Measurements from ENCODE around the gene RASA4. TPM values are rescaled to one million over a fixed set of nuclear protein-coding genes. Genes with fewer than 3 reads are reported as not detected.
"Not testable (repeated sequence)": the region's sequence is repeated elsewhere in the genome, so short reads cannot be mapped to it uniquely, and the experiment has no call there.

RASA4 gene
- polyA plus RNA-seq (2013): 61.6 TPM

- H3K9me3 ChIP-seq (ENCODE audit: control extremely low read depth in 1 of 5, control insufficient read depth in 4 of 5, insufficient read depth in 2 of 5, low read depth in 1 of 5, low read length in 4 of 5); H3K27me3 ChIP-seq (replicated peaks in 2 of 5; ENCODE audit: control insufficient read depth in 4 of 5, insufficient read depth in 5 of 5, low read length in 4 of 5); H3K27ac ChIP-seq (ENCODE audit: insufficient read depth in 1 of 2, low read depth in 1 of 2, low read length in 2 of 2, poor library complexity in 1 of 2, severe bottlenecking in 2 of 2); CTCF ChIA-PET; H3K36me3 ChIP-seq (ENCODE audit: control insufficient read depth in 4 of 4, insufficient read depth in 4 of 4, low read length in 3 of 4); H3K4me1 ChIP-seq (ENCODE audit: control extremely low read depth in 1 of 4, control insufficient read depth in 4 of 4, insufficient read depth in 4 of 4, low read length in 3 of 4); POLR2A ChIA-PET: not testable (repeated sequence)
- WGBS (ENCODE audit: insufficient coverage): no CpG with 5 or more reads among the region's 62 CpGs
- DNase-seq: peak in 2 of 3 donors; percentile 21 to 44
- peak within 1 kb of the TSS in 3 of 7 experiments; percentile 19 to 33 (median 32) for H3K4me3 ChIP-seq (ENCODE audit: control insufficient read depth in 1 of 7, extremely low read depth in 1 of 7, insufficient read depth in 4 of 7, low read depth in 2 of 7, low read length in 6 of 7)
These were observed at the start of gene RASA4 for GRCh38 chr7:102616507-102617125. Gene RASA4, minus strand, starts transcription at chr7:102616756. Its CDS starts 67 bp downstream, at chr7:102616689.

GRCh38 chr7:102664765-102665164 is 48.2 kb upstream of the RASA4 start:
- H3K27ac ChIP-seq (ENCODE audit: insufficient read depth in 1 of 2, low read depth in 1 of 2, low read length in 2 of 2, poor library complexity in 1 of 2, severe bottlenecking in 2 of 2); CTCF ChIA-PET; H3K9me3 ChIP-seq (ENCODE audit: control extremely low read depth in 1 of 5, control insufficient read depth in 4 of 5, insufficient read depth in 2 of 5, low read depth in 1 of 5, low read length in 4 of 5); DNase-seq; H3K36me3 ChIP-seq (ENCODE audit: control insufficient read depth in 4 of 4, insufficient read depth in 4 of 4, low read length in 3 of 4); POLR2A ChIA-PET; H3K4me3 ChIP-seq (ENCODE audit: control insufficient read depth in 1 of 7, extremely low read depth in 1 of 7, insufficient read depth in 4 of 7, low read depth in 2 of 7, low read length in 6 of 7); H3K4me1 ChIP-seq (ENCODE audit: control extremely low read depth in 1 of 4, control insufficient read depth in 4 of 4, insufficient read depth in 4 of 4, low read length in 3 of 4); H3K27me3 ChIP-seq (replicated peaks in 2 of 5; ENCODE audit: control insufficient read depth in 4 of 5, insufficient read depth in 5 of 5, low read length in 4 of 5): not testable (repeated sequence)
- no CpG with 5 or more reads among the region's 11 CpGs for WGBS (ENCODE audit: insufficient coverage)

GRCh38 chr7:102649924-102650323 is 33.4 kb upstream of the RASA4 start, which contains the start of gene SPDYE2B:
Gene SPDYE2B, plus strand, starts transcription at chr7:102650319. Its CDS starts 2,030 bp downstream, at chr7:102652349.
- no CpG with 5 or more reads among the region's 4 CpGs for WGBS (ENCODE audit: insufficient coverage)
- CTCF ChIA-PET: not testable (repeated sequence)

GRCh38 chr7:102647813-102648212 is 31.3 kb upstream of the RASA4 start:
- H3K27ac ChIP-seq (ENCODE audit: insufficient read depth in 1 of 2, low read depth in 1 of 2, low read length in 2 of 2, poor library complexity in 1 of 2, severe bottlenecking in 2 of 2); H3K36me3 ChIP-seq (ENCODE audit: control insufficient read depth in 4 of 4, insufficient read depth in 4 of 4, low read length in 3 of 4); H3K27me3 ChIP-seq (replicated peaks in 2 of 5; ENCODE audit: control insufficient read depth in 4 of 5, insufficient read depth in 5 of 5, low read length in 4 of 5); CTCF ChIA-PET; H3K4me3 ChIP-seq (ENCODE audit: control insufficient read depth in 1 of 7, extremely low read depth in 1 of 7, insufficient read depth in 4 of 7, low read depth in 2 of 7, low read length in 6 of 7); H3K9me3 ChIP-seq (ENCODE audit: control extremely low read depth in 1 of 5, control insufficient read depth in 4 of 5, insufficient read depth in 2 of 5, low read depth in 1 of 5, low read length in 4 of 5); H3K4me1 ChIP-seq (ENCODE audit: control extremely low read depth in 1 of 4, control insufficient read depth in 4 of 4, insufficient read depth in 4 of 4, low read length in 3 of 4); DNase-seq; POLR2A ChIA-PET: not testable (repeated sequence)
- WGBS (ENCODE audit: insufficient coverage): 100% methylated on average over 3 of the region's 7 CpGs

More at GRCh38 chr7:102649924-102650323, 33.4 kb upstream of the RASA4 start, which contains the start of gene SPDYE2B:
- H3K4me3 ChIP-seq (ENCODE audit: control insufficient read depth in 1 of 7, extremely low read depth in 1 of 7, insufficient read depth in 4 of 7, low read depth in 2 of 7, low read length in 6 of 7); DNase-seq; H3K36me3 ChIP-seq (ENCODE audit: control insufficient read depth in 4 of 4, insufficient read depth in 4 of 4, low read length in 3 of 4); H3K4me1 ChIP-seq (ENCODE audit: control extremely low read depth in 1 of 4, control insufficient read depth in 4 of 4, insufficient read depth in 4 of 4, low read length in 3 of 4); POLR2A ChIA-PET; H3K27ac ChIP-seq (ENCODE audit: insufficient read depth in 1 of 2, low read depth in 1 of 2, low read length in 2 of 2, poor library complexity in 1 of 2, severe bottlenecking in 2 of 2); H3K9me3 ChIP-seq (ENCODE audit: control extremely low read depth in 1 of 5, control insufficient read depth in 4 of 5, insufficient read depth in 2 of 5, low read depth in 1 of 5, low read length in 4 of 5); H3K27me3 ChIP-seq (replicated peaks in 2 of 5; ENCODE audit: control insufficient read depth in 4 of 5, insufficient read depth in 5 of 5, low read length in 4 of 5): not testable (repeated sequence)

- H3K9me3 ChIP-seq (ENCODE audit: control extremely low read depth in 1 of 5, control insufficient read depth in 4 of 5, insufficient read depth in 2 of 5, low read depth in 1 of 5, low read length in 4 of 5); H3K4me3 ChIP-seq (ENCODE audit: control insufficient read depth in 1 of 7, extremely low read depth in 1 of 7, insufficient read depth in 4 of 7, low read depth in 2 of 7, low read length in 6 of 7); H3K27ac ChIP-seq (ENCODE audit: insufficient read depth in 1 of 2, low read depth in 1 of 2, low read length in 2 of 2, poor library complexity in 1 of 2, severe bottlenecking in 2 of 2); H3K36me3 ChIP-seq (ENCODE audit: control insufficient read depth in 4 of 4, insufficient read depth in 4 of 4, low read length in 3 of 4); POLR2A ChIA-PET; CTCF ChIA-PET; H3K4me1 ChIP-seq (ENCODE audit: control extremely low read depth in 1 of 4, control insufficient read depth in 4 of 4, insufficient read depth in 4 of 4, low read length in 3 of 4); H3K27me3 ChIP-seq (replicated peaks in 2 of 5; ENCODE audit: control insufficient read depth in 4 of 5, insufficient read depth in 5 of 5, low read length in 4 of 5); DNase-seq: not testable (repeated sequence)
- WGBS (ENCODE audit: insufficient coverage): no CpG with 5 or more reads among the region's 1 CpG
These were observed 26.8 kb upstream of the RASA4 start for GRCh38 chr7:102643404-102643803.

- no CpG with 5 or more reads among the region's 9 CpGs for WGBS (ENCODE audit: insufficient coverage)
- H3K27me3 ChIP-seq (replicated peaks in 2 of 5; ENCODE audit: control insufficient read depth in 4 of 5, insufficient read depth in 5 of 5, low read length in 4 of 5); H3K4me1 ChIP-seq (ENCODE audit: control extremely low read depth in 1 of 4, control insufficient read depth in 4 of 4, insufficient read depth in 4 of 4, low read length in 3 of 4); H3K9me3 ChIP-seq (ENCODE audit: control extremely low read depth in 1 of 5, control insufficient read depth in 4 of 5, insufficient read depth in 2 of 5, low read depth in 1 of 5, low read length in 4 of 5); POLR2A ChIA-PET; H3K27ac ChIP-seq (ENCODE audit: insufficient read depth in 1 of 2, low read depth in 1 of 2, low read length in 2 of 2, poor library complexity in 1 of 2, severe bottlenecking in 2 of 2); DNase-seq; H3K36me3 ChIP-seq (ENCODE audit: control insufficient read depth in 4 of 4, insufficient read depth in 4 of 4, low read length in 3 of 4); CTCF ChIA-PET; H3K4me3 ChIP-seq (ENCODE audit: control insufficient read depth in 1 of 7, extremely low read depth in 1 of 7, insufficient read depth in 4 of 7, low read depth in 2 of 7, low read length in 6 of 7): not testable (repeated sequence)
These were observed 26.1 kb upstream of the RASA4 start, which contains the start of gene UPK3BL1 for GRCh38 chr7:102642691-102643090. Gene UPK3BL1, minus strand, starts transcription at chr7:102642791. Its CDS starts 50 bp downstream, at chr7:102642741.

- H3K4me1 ChIP-seq (ENCODE audit: control extremely low read depth in 1 of 4, control insufficient read depth in 4 of 4, insufficient read depth in 4 of 4, low read length in 3 of 4); H3K27me3 ChIP-seq (replicated peaks in 2 of 5; ENCODE audit: control insufficient read depth in 4 of 5, insufficient read depth in 5 of 5, low read length in 4 of 5); H3K9me3 ChIP-seq (ENCODE audit: control extremely low read depth in 1 of 5, control insufficient read depth in 4 of 5, insufficient read depth in 2 of 5, low read depth in 1 of 5, low read length in 4 of 5); DNase-seq; POLR2A ChIA-PET; CTCF ChIA-PET; H3K27ac ChIP-seq (ENCODE audit: insufficient read depth in 1 of 2, low read depth in 1 of 2, low read length in 2 of 2, poor library complexity in 1 of 2, severe bottlenecking in 2 of 2); H3K36me3 ChIP-seq (ENCODE audit: control insufficient read depth in 4 of 4, insufficient read depth in 4 of 4, low read length in 3 of 4); H3K4me3 ChIP-seq (ENCODE audit: control insufficient read depth in 1 of 7, extremely low read depth in 1 of 7, insufficient read depth in 4 of 7, low read depth in 2 of 7, low read length in 6 of 7): not testable (repeated sequence)
- 93% methylated on average over 4 of the region's 11 CpGs for WGBS (ENCODE audit: insufficient coverage)
These were observed 22.3 kb upstream of the RASA4 start for GRCh38 chr7:102638848-102639247.
